ENCODE data around the gene PALD1.

GRCh38 chr10:70539471-70539870 is 60.9 kb downstream of the PALD1 start:
- TF ChIP-seq RAD21 (conservative IDR thresholded peaks at IDR 0.05 in 1 of 2, IDR thresholded peaks at IDR 0.05 in 1 of 2) (no peak), MAX (IDR thresholded peaks at IDR 0.05) (no peak), MYC (IDR thresholded peaks at IDR 0.05; ENCODE audit: borderline replicate concordance, low read length) (no peak), CTCF (IDR thresholded peaks at IDR 0.05) (no peak), POLR2A (IDR thresholded peaks at IDR 0.05; ENCODE audit: low read length) (no peak), SMC3 (IDR thresholded peaks at IDR 0.05) (no peak), ZNF302 (CRISPR knock-in tag; IDR thresholded peaks at IDR 0.05) (no peak), HMGXB4 (CRISPR knock-in tag; IDR thresholded peaks at IDR 0.05; ENCODE audit: borderline replicate concordance) (no peak), KDM5A (IDR thresholded peaks at IDR 0.05) (no peak), HOXA7 (CRISPR knock-in tag; IDR thresholded peaks at IDR 0.05) (no peak)

All from A549 (cell line).